H1 (cell line): ENCODE measurements around the gene FREM2.

Source experiments
- BCL11A ChIP-seq, 2 experiments: IDR thresholded peaks; one replicate each; pipeline ENCODE4 v1.6.1; 2011; ENCODE audit warnings: low read depth in 2 of 2, low read length in 2 of 2, mild to moderate bottlenecking in 2 of 2
- CEBPB ChIP-seq: IDR thresholded peaks from 2 replicates; pipeline ENCODE4 v1.6.1; 2012; ENCODE audit warnings: low read depth, low read length
- CHD2 ChIP-seq: IDR thresholded peaks from 2 replicates; pipeline ENCODE4 v1.6.1; 2012; ENCODE audit warnings: low read length, improper control_type of control experiment
- CTCF ChIP-seq, 3 experiments: IDR thresholded peaks; 1 replicate in 2 of 3; 2 replicates in 1 of 3; pipeline versions ENCODE4 v1.5.1 to v1.6.1; 2011; ENCODE audit warnings: low read length in 3 of 3, mild to moderate bottlenecking in 3 of 3, inconsistent platforms in 2 of 3, low read depth in 1 of 3, moderate library complexity in 1 of 3; ENCODE audit not compliant: insufficient read depth in 1 of 3; ENCODE audit errors: control extremely low read depth in 1 of 3
- EP300 ChIP-seq, 2 experiments: IDR thresholded peaks; 1 replicate in 1 of 2; 2 replicates in 1 of 2; pipeline ENCODE4 v1.6.1; 2011 to 2012; ENCODE audit warnings: low read depth in 2 of 2, low read length in 2 of 2, mild to moderate bottlenecking in 2 of 2, borderline replicate concordance in 1 of 2, inconsistent platforms in 1 of 2, moderate library complexity in 1 of 2
- GABPA ChIP-seq: IDR thresholded peaks from 2 replicates; pipeline ENCODE4 v1.6.1; 2011; ENCODE audit warnings: mild to moderate bottlenecking, low read length, moderate library complexity, borderline replicate concordance; ENCODE audit not compliant: insufficient read depth
- POLR2AphosphoS5 ChIP-seq: IDR thresholded peaks from 2 replicates; pipeline ENCODE4 v1.6.1; 2011; ENCODE audit warnings: low read depth, low read length
- RXRA ChIP-seq: IDR thresholded peaks from 2 replicates; pipeline ENCODE4 v1.6.1; 2011; ENCODE audit warnings: low read depth, mild to moderate bottlenecking, low read length, moderate library complexity; ENCODE audit not compliant: insufficient read depth
- SP1 ChIP-seq: IDR thresholded peaks from 2 replicates; pipeline ENCODE4 v1.6.1; 2011; ENCODE audit warnings: low read depth, low read length
- SRF ChIP-seq: IDR thresholded peaks from 2 replicates; pipeline ENCODE4 v1.6.1; 2011; ENCODE audit warnings: mild to moderate bottlenecking, low read depth, low read length, moderate library complexity
- TAF1 ChIP-seq: IDR thresholded peaks from 2 replicates; pipeline ENCODE4 v1.6.1; 2011; ENCODE audit warnings: mild to moderate bottlenecking, low read depth, low read length
- TAF7 ChIP-seq: optimal IDR thresholded peaks from 2 replicates; pipeline ENCODE3; 2011; ENCODE audit warnings: low read depth, mild to moderate bottlenecking, inconsistent platforms, low read length, moderate library complexity, borderline replicate concordance
- USF2 ChIP-seq: IDR thresholded peaks from 2 replicates; pipeline ENCODE4 v1.6.1; 2011; ENCODE audit warnings: low read length, improper control_type of control experiment

- TF ChIP-seq CTCF (IDR thresholded peaks at IDR 0.05; ENCODE audit: control extremely low read depth in 1 of 3, insufficient read depth in 1 of 3, low read depth in 1 of 3, low read length in 3 of 3) (no peak), TAF1 (no peak), CEBPB (no peak), USF2 (no peak), RXRA (no peak), GABPA (no peak), SP1 (no peak), CHD2 (no peak), TAF7 (no peak), SRF (no peak), EP300 (IDR thresholded peaks at IDR 0.05; ENCODE audit: borderline replicate concordance in 1 of 2, low read depth in 2 of 2, low read length in 2 of 2) (no peak), BCL11A (IDR thresholded peaks at IDR 0.05; ENCODE audit: low read depth in 2 of 2, low read length in 2 of 2) (no peak), POLR2AphosphoS5 (no peak)
Observed at GRCh38 chr13:38769526-38769925, 82.6 kb downstream of the FREM2 start.
